Fibroblast of lung (primary cell): ENCODE measurements around the gene PPIL3. TPM values are rescaled to one million over a fixed set of nuclear protein-coding genes. Genes with fewer than 3 reads are reported as not detected.
"Not testable (repeated sequence)": the region's sequence is repeated elsewhere in the genome, so short reads cannot be mapped to it uniquely, and the experiment has no call there.

Source experiments
- DNase-seq, 2 donors: peaks; one replicate each; pipeline versions ENCODE4 v3.0.0 to v3.0.0-alpha.2; 2010; ENCODE audit warnings: low read depth in 2 of 2
- H2AFZ ChIP-seq: 2 replicates; pipeline ENCODE4 v1.5.1; 2012; ENCODE audit warnings: low read length, control low read depth, inconsistent platforms
- H3K27ac ChIP-seq: 2 replicates; pipeline ENCODE4 v1.5.1; 2011; ENCODE audit warnings: low read length, control low read depth; ENCODE audit not compliant: insufficient read depth
- H3K27me3 ChIP-seq: 2 replicates; pipeline ENCODE4 v1.5.1; 2011; ENCODE audit warnings: mild to moderate bottlenecking, low read length; ENCODE audit not compliant: control insufficient read depth, insufficient read depth
- H3K36me3 ChIP-seq: 2 replicates; pipeline ENCODE4 v1.5.1; 2011; ENCODE audit warnings: low read length; ENCODE audit not compliant: control insufficient read depth, insufficient read depth
- H3K4me1 ChIP-seq: 2 replicates; pipeline ENCODE4 v1.5.1; 2011; ENCODE audit warnings: low read length; ENCODE audit not compliant: control insufficient read depth, insufficient read depth; ENCODE audit errors: extremely low read depth
- H3K4me2 ChIP-seq: 2 replicates; pipeline ENCODE4 v1.5.1; 2011; ENCODE audit warnings: low read length, control low read depth; ENCODE audit not compliant: insufficient read depth; ENCODE audit errors: extremely low read depth
- H3K4me3 ChIP-seq, 4 experiments: fragments of 200-600 bp in 1 of 4; sonication (generic) in 1 of 4; replicated peaks in 1 of 4; 2 replicates each; pipeline ENCODE4 v1.5.1; 2011 to 2016; ENCODE audit warnings: low read length in 4 of 4, low read depth in 3 of 4, mild to moderate bottlenecking in 3 of 4, control low read depth in 2 of 4, inconsistent platforms in 1 of 4, mixed read lengths in 1 of 4; ENCODE audit not compliant: insufficient read depth in 1 of 4; ENCODE audit errors: control extremely low read depth in 1 of 4
- H3K79me2 ChIP-seq: 2 replicates; pipeline ENCODE4 v1.5.1; 2012; ENCODE audit warnings: mild to moderate bottlenecking, low read length, inconsistent platforms; ENCODE audit not compliant: control insufficient read depth, insufficient read depth
- H3K9ac ChIP-seq: 2 replicates; pipeline ENCODE4 v1.5.1; 2011; ENCODE audit warnings: mild to moderate bottlenecking, low read length, control low read depth; ENCODE audit not compliant: insufficient read depth
- H3K9me3 ChIP-seq: 2 replicates; pipeline ENCODE4 v1.5.1; 2012; ENCODE audit warnings: low read depth, low read length; ENCODE audit not compliant: control insufficient read depth, insufficient read depth
- H4K20me1 ChIP-seq: 2 replicates; pipeline ENCODE4 v1.5.1; 2011; ENCODE audit warnings: low read length; ENCODE audit not compliant: control insufficient read depth, insufficient read depth; ENCODE audit errors: extremely low read depth
- EZH2 ChIP-seq: IDR thresholded peaks from 2 replicates; pipeline ENCODE4 v1.5.1; 2012; ENCODE audit warnings: low read length, control low read depth, mild to moderate bottlenecking; ENCODE audit errors: missing control alignments
- polyA plus RNA-seq, 2 donors: library from polyadenylated mRNA; depleted of rRNA in 1 of 2; stranded (reverse) in 1 of 2; unstranded in 1 of 2; fragments of >200 nt; gene quantifications; 2 replicates each; pipeline ENCODE4 v1.2.1, GENCODE V29; 2011 to 2012; ENCODE audit warnings: missing spikeins in 1 of 2
- total RNA-seq: library from RNA; depleted of rRNA; stranded (reverse); fragments of >200 nt; gene quantifications from 2 replicates; pipeline ENCODE4 v1.2.1, GENCODE V29; 2014
- TF ChIP-seq, protein P1 (sequence below), 2 donors: IDR thresholded peaks in 1 of 2; conservative IDR thresholded peaks in 1 of 2; 1 replicate in 1 of 2; 2 replicates in 1 of 2; pipeline ENCODE4 v1.5.1; 2011 to 2012; ENCODE audit warnings: low read length in 2 of 2, control low read depth in 1 of 2, inconsistent platforms in 1 of 2, low read depth in 1 of 2, mild to moderate bottlenecking in 1 of 2

Gene PPIL3
- total and polyA plus RNA-seq, 2 donors (not counting 1 experiment from before 2014, with no cell fraction given): 58.9 to 66.9 TPM

- no peak overlapping the region for H2AFZ ChIP-seq
- no peak overlapping the region for H3K9ac ChIP-seq
- H3K36me3 ChIP-seq: peaks cover 9% of the 10 kb centered on the region
- no peaks in the 10 kb centered on the region for H4K20me1 ChIP-seq
- H3K79me2 ChIP-seq: no peaks in the 10 kb centered on the region
- no peak for DNase-seq
- no peaks in the 10 kb centered on the region for H3K27me3 ChIP-seq
- no peaks in the 10 kb centered on the region for H3K4me1 ChIP-seq
- H3K27ac ChIP-seq: no peak overlapping the region
- H3K4me3 ChIP-seq: no peak overlapping the region
- H3K9me3 ChIP-seq: no peaks in the 10 kb centered on the region
- H3K4me2 ChIP-seq: no peak overlapping the region
- no peak for TF ChIP-seq EZH2
- TF ChIP-seq, protein P1, sequence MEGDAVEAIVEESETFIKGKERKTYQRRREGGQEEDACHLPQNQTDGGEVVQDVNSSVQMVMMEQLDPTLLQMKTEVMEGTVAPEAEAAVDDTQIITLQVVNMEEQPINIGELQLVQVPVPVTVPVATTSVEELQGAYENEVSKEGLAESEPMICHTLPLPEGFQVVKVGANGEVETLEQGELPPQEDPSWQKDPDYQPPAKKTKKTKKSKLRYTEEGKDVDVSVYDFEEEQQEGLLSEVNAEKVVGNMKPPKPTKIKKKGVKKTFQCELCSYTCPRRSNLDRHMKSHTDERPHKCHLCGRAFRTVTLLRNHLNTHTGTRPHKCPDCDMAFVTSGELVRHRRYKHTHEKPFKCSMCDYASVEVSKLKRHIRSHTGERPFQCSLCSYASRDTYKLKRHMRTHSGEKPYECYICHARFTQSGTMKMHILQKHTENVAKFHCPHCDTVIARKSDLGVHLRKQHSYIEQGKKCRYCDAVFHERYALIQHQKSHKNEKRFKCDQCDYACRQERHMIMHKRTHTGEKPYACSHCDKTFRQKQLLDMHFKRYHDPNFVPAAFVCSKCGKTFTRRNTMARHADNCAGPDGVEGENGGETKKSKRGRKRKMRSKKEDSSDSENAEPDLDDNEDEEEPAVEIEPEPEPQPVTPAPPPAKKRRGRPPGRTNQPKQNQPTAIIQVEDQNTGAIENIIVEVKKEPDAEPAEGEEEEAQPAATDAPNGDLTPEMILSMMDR (conservative IDR thresholded peaks at IDR 0.05 in 1 of 2, IDR thresholded peaks at IDR 0.05 in 1 of 2; ENCODE audit: low read depth in 1 of 2, low read length in 2 of 2): no peak
These were observed 10.6 kb upstream of the PPIL3 start for GRCh38 chr2:200899482-200899881.

DNA sequence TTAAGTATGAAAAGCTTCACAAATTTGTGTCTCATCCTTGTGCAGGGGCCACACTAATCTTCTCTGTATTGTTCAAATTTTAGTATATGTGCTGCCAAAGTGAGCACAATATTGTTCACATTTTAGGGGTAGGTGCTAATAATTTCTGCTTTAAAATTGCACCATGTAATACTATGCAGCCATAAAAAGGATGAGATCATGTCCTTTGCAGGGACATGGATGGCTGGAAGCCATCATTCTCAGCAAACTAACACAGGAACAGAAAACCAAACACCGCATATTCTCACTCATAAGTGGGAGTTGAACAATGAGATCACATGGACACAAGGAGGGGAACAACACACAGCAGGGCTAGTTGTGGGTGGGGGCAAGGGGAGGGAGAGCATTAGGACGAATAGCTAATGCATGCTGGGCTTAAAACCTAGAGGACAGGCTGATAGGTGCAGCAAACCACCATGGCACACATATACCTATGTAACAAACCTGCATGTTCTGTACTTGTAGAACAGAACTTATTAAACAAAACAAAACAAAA, 7.1 kb downstream of the PPIL3 start:
- H3K27ac ChIP-seq, H3K9me3 ChIP-seq, H3K27me3 ChIP-seq, DNase-seq, H3K4me1 ChIP-seq, H3K79me2 ChIP-seq, H3K4me2 ChIP-seq, H3K4me3 ChIP-seq, H3K36me3 ChIP-seq, H3K9ac ChIP-seq, H4K20me1 ChIP-seq, H2AFZ ChIP-seq: not testable (repeated sequence)

DNA sequence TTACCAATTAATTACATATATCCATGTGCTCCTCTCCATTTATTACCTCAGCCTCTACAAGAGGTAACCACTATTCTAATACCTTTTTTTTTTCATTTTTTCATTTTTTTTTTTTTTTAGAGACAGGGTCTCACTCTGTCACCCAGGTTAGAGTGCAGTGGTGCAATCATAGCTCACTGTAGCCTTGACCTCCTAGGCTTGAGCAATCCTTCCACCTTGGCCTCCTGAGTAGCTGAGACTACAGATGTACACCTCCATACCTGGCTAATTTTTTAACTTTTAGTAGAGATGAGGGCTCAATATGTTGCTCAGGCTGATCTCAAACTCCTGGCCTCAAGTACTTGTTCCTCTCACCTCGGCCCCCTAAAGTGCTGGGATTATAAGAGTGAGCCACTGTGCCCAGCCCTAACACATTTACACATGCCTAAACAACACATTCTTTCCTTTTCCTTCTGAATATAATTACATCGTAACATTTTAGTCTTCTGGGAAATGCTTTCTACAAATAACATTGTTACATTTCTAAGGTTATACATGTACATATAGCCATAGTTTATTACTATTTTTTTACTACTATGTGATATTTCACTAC, 10.5 kb downstream of the PPIL3 start:
- Histone ChIP-seq H3K9me3 (no peaks in the 10 kb centered on the region), H3K4me1 (no peaks in the 10 kb centered on the region), H3K27me3 (no peaks in the 10 kb centered on the region), H3K9ac (no peak overlapping the region), H2AFZ (no peak overlapping the region), H3K79me2 (no peaks in the 10 kb centered on the region), H3K27ac (no peak overlapping the region), H3K4me2 (no peak overlapping the region), H3K36me3 (peaks cover 3% of the 10 kb centered on the region), H3K4me3 (no peak overlapping the region), H4K20me1 (no peaks in the 10 kb centered on the region)
- DNase-seq: no peak
- TF ChIP-seq, protein P1 (conservative IDR thresholded peaks at IDR 0.05 in 1 of 2, IDR thresholded peaks at IDR 0.05 in 1 of 2; ENCODE audit: low read depth in 1 of 2, low read length in 2 of 2): no peak
- TF ChIP-seq EZH2: no peak
